ENCODE results near the gene IQGAP3. TPM values are rescaled to one million over a fixed set of nuclear protein-coding genes. Genes with fewer than 3 reads are reported as not detected.
A peak's percentile ranks its signal among the peaks of the same experiment; 100 is the strongest.
"Not testable (repeated sequence)": the region's sequence is repeated elsewhere in the genome, so short reads cannot be mapped to it uniquely, and the experiment has no call there.

IQGAP3 gene
- total RNA-seq, 1 experiment from 2014 or later = 40.5 TPM

DNA sequence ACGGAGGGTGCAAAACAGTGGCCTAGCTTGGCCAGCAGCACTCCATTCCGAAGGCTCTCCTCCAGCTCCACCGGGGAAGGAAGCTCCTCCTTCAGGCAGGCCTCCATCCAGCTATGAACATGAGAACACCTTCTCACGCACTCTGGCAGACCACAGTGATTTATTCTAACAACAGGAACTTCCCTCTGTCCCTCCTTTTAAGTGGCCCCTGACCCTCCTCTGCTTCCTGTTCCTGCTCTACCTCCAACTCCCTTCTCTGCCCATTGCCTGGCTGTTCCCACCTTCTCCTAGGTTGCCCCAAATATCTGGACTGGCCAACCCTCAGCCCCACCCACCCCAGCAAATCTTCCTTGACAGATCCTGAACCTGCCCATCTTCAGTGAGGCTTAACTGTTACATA, 5.9 kb downstream of the IQGAP3 start:
- no peak for DNase-seq (ENCODE audit: low read depth)

DNA sequence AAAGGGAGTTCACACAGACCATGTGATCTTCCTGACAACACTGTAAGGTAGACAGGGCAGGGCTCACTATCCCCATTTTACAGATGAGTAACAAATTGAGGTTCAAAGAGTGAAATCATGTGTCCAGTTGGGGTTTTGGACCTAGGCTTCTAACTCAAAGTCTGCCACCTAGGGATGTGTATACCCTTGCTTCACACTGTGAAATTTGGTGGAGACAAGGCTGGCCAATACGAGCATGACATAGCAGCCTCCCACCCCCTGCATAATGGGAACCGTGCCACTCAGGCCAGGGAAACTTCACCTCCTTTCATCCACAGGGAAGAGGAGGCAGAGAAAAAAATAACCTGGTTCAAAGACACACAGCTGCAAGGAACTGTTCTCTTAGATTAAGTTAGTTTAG, 6.8 kb downstream of the IQGAP3 start:
- DNase-seq (ENCODE audit: low read depth) = no peak

DNA sequence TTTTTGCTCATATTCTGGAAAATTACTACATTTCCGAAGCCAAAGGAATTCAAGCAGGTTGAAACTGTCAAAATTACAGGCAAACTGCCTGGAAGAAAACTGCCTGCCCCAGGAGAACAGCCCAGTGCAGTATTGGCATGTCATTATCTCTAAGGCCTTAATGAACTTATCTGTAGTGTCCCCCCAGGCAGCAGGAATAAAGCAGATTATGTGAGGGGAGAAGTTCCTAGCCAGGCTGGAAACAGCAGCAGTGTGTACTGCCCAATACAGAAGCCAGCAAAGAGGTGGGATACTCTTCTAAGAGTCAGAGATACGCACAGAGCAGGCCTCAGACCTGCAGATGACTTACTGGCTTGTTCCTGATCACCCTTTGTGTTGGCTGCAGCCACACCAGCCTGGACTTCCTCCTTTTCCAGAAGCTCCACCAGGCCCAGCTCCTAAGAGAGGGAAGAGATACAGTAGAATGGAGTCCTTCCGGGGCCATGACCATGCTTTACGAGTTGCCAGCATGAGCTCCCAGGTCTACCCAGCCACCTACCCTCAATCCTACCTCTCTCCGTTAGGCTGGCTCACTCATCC, 11.7 kb downstream of the IQGAP3 start:
- no peak for DNase-seq (ENCODE audit: low read depth)

DNA sequence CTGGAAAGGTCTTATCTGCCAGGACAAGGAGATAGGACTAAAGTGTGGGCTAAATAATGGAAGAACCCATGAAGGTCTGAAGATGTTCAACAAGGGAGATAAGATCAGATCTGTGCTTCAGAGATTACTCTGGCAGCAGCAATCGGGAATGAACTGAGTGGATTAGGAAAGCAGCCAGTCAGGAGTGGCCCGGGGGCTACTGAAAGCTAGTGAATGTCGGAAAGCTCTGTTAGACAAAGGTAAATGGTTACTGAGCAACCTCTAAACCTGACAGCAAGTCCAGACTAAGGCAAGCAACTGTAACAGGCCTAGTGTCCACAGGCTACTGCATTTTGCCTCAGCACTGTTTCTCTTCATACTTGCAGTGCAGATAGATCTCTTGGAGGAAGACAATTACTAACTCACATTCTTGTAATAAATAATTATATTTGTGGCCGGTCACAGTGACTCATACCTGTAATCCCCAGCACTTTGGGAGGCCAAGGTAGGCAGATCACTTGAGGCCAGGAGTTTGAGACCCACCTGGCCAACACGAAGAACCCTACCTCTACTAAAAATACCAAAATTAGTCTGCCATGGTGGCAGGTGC, 12.5 kb downstream of the IQGAP3 start:
- peak; percentile 26 for DNase-seq (ENCODE audit: low read depth)

DNA sequence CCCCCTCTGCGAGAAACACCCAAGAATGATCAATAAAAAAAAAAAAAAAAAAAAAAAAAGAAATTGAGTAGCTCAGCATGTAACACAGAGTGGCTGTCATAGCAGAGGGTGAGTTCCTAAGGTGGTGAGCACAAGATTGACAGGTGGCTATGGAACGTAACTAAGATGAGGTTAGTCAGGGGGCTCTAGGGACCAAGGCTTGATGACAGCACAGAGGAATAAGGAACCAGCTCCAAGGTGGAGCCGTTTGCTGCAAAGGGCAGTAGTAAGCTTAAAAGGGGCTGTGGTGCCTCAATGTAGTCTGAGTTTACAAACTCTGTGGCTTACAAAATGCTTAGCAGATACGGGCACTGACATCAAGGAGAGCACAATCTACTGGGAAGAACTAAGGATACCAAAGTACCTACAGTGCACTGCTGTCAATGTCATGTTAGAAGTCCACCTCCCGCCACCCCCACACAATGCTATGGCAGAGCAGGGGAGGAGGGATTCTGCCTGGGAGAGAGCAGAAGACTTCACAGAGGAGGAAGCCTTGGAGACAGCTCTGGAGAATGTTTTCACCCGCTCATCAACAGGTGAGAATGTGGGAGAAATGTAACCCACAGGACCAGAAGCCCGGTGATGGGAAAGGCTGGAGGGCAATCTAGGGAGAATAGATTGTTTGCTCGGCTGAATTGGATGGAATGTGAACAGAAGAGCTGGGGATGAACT, 13.1 kb downstream of the IQGAP3 start:
- no peak for DNase-seq (ENCODE audit: low read depth)

DNA sequence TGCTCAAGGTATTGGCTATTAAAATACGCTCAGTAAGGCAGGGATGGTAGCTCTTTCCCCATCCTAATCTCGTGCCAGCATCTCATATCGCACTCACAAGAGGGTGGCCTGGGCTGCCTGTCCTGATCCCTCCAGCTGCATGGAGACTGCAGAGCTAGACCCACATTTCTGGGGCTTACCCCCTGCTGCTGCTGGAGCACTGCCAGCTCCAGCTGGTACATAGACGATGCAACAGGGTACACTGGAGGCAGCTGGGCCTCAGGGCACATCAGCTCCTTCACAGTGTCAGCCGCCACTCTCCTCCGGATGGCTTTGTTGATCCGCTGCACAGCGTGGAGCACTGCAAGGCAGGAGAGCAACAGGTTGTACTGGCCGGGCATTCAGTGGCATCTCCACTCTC, 16.0 kb downstream of the IQGAP3 start:
- DNase-seq (ENCODE audit: low read depth) = no peak

DNA sequence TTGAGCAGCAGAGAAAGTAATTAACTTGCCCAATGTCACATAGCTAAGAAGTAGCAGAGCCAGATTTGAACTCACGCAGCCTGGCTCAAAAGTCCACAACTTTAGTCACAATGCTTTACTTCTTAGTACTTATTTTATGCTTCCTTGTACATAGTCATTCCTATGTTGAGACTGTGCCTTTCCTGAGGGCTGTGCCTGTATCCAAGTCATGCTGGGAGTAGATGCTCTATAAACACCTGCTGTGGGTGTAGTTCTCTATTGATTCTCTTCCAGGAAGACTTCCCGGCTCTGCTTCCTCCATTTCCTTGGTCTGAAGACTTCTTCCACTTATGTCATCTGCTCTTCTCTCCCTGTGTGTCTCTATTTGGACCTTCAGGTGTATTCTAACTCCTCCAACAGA, 16.6 kb downstream of the IQGAP3 start:
- DNase-seq (ENCODE audit: low read depth) = no peak

DNA sequence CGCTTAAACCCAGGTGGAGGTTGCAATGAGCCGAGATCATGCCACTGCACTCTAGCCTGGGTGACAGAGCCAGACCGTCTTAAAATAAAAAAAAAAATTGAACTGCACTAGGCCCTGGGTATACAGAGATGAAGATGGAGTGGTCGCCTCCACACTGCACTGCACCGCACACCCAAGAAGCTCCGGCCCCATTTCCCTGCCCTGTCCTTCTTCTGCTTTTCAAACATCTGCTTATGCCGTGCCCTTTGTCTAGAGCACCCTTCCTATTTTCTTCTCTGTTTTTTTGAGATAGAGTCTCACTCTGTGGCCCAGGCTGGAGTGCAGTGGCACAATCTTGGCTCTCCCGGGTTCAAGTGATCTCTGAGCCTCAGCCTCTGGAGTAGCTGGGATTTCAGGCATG, 17.4 kb downstream of the IQGAP3 start:
- DNase-seq (ENCODE audit: low read depth) = no peak

DNA sequence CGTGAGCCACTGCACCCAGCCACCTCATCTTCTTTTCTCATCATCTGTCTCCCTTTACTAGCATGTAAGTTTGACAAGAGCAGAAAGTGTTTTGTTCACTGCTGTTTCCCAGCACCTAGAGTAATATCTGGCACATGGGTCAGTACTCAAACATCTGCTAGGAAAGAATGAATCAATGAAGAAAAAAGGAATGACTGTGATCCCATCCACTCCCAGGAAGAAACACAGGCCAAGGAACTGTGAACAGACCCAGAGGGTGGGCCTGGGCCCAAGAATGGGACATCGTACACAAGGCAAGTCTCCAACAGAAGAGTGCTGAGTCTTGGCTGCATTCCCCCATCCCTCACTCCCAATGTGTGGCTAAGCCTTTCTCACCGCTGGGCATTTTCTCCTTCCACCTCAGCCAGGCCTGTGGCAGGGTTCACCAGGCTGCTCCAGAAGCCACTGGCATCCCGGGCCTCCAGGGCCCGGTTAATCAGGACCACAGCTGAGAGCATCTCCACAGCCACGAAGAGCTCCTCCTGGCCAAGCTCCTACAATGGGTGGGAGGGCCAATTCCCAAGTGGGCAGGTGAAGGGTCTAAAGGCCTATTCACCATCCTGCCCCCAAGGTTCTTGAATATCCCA, 18.4 kb downstream of the IQGAP3 start:
- DNase-seq (ENCODE audit: low read depth) = no peak

DNA sequence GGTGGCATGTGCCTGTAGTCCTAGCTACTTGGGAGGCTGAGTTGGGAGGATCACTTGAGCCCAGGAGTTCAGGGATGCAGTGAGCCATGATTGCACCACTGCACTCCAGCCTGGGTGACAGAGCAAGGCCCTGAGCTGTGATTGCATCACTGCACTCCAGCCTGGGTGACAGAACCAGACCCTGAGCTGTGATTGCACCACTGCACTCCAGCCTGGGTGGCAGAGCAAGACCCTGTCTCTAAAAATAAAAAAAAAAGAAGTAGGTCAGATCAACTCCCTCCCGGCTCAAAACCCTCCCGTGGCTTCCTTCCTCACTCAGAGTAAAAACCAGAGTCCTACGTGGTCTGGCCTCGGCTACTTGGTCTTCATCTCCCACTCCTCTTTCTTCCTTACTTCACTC, 19.4 kb downstream of the IQGAP3 start:
- DNase-seq (ENCODE audit: low read depth) = not testable (repeated sequence)

DNA sequence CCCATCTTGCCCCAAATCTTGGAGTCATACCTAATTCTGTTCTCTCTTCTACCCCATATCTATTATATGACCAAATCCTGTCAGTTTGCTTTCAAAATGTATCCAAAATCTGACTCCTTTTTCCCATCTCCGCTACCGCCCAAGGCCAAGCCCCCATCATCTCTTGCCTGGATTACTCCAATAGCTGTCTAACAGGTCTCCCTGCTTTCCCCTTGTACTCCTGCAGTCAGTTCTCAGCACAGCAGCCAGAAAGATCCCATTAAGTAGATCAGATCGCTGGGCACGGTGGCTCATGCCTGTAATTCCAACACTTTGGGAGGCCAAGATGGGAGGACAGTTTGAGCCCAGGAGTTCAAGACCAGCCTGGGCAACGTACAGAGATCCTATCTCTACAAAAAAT, 19.8 kb downstream of the IQGAP3 start:
- DNase-seq (ENCODE audit: low read depth) = no peak

DNA sequence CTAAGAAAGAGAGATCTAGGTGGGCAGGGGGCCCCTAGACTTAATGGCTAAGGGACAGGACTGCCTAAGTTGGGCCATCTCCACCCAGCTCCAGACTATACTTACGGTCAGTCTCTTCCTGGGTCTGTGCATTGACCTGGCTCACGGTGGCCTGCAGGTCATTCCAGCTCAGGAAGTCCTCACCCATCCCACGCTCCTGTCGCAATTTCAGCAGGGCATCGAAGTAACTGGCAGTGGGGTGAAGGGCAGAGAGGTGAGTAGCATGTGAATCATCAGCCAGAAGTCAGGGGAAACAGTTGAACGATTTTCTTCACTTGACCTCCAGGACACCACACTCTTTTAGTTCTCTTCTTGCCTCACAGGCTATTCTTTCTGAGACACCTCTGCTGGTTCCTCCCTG, 20.5 kb downstream of the IQGAP3 start:
- peak; percentile 81 for DNase-seq (ENCODE audit: low read depth)

DNA sequence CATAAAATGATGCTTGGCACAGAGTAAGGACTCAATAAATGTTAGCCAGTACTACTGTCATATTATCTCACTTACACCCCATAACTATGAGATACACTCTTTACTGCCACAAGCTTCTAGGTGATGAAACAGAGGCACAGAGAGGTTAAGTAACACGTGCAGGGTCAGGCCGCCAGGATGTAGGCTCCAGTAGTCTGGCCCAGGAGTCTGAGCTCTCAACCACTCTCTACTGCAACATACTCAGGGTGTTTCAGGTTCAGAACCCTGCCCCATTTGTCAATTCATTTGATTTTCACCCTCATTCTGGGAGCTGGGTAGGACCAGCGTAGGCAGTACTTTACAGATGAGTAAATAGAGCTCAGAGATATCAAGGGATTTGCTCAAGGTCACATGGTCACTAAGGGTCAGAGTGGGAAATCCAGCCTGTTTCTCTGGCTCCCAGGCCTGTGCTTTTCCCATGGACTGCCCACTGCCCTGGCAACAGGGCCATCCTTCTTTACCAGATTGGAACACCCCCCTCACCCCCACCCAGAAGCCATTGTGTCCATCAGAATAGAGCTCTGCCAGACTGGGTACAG, 21.2 kb downstream of the IQGAP3 start:
- DNase-seq (ENCODE audit: low read depth) = no peak

DNA sequence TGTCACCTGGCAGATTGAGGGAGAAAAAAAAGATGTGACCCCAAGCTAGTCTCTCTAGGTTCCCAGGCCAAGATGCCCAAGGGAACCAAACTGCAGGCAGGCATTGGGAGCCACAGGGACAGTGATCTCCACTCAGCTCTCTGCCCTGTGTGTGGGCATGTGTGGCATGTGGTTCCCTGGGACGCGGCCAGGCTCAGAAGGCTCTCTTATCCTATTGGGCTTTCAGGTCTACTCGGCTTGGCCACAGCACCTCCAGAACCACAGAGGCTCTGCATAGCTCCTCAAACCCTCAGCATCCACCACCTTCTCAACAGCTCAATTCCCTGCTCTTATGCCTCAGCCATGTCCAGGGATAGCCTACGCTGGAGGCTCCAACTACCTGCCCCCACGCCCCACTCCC, 22.0 kb downstream of the IQGAP3 start:
- DNase-seq (ENCODE audit: low read depth) = no peak

DNA sequence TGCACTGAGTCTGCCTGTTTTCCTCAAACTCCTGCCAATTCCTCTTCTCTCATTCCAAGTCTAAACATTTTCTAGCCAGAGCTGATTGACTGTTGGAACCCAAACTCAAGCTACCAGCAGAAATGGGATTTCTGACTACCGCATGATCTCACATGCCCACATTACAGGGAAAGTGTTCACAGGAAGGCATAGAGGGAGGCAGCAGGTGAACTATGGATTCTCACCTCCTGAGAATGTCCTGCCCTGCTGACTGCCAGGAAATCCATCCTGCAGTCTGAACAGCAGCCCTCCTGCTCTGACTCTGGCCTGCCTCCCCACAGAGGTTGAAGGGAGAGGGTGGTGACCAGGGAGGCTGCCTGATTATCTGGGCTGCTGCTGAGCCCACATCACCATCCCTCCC, 22.5 kb downstream of the IQGAP3 start:
- no peak for DNase-seq (ENCODE audit: low read depth)

DNA sequence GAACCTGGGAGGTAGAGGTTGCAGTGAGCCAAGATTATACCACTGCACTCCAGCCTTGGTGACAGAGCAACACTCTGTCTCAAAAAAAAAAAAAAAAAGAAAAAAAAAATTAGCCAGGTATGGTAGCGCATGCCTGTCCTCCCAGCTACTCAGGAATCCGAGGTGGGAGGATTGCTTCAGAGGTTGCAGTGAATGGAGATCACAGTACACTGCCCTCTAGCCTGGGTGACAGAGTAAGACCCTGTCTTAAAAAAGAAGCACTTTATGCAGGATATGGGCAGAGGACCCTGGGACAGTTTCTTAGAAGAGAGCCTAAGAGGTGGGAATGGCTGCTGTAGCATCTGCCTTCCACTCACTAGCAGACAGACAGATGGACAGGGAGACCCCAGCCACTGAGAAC, 23.0 kb downstream of the IQGAP3 start:
- DNase-seq (ENCODE audit: low read depth) = no peak

DNA sequence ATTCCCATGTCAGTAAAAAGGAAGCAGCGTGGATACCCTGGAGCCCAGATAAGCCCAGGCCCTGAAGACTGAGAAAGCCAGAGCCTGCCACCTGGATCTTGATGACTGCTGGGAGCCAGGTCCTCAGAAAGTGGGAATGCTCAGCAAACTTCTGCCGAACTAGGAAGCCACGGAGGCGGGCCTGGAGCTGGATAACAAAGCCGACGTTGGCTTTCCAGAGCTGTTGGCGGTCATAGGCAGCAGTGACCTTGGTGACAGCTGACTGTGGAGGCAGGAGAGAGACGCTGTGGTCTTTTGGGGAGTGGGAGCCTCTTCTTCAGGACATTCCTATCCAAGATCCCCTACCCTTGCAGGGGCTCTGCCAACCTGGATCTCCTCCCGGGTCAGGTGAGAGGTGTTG, 24.4 kb downstream of the IQGAP3 start:
- no peak for DNase-seq (ENCODE audit: low read depth)

DNA sequence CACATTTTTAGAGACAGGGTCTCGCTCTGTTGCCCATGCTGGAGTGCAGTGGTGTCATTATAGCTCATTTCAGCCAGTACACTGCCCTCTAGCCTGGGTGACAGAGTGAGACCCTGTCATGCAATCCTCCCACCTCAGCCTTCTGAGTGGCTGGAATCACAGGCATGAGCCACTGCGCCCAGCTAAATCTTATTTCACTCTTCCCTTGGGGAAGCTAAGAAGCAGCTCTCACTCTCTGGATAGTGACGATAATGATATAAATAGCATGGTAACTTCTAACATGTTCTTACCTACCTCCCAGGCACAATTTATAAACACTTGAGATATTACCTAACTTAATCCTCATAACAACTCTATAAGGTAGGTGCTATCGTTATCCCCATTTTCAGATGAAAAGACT, 24.9 kb downstream of the IQGAP3 start:
- no peak for DNase-seq (ENCODE audit: low read depth)

DNA sequence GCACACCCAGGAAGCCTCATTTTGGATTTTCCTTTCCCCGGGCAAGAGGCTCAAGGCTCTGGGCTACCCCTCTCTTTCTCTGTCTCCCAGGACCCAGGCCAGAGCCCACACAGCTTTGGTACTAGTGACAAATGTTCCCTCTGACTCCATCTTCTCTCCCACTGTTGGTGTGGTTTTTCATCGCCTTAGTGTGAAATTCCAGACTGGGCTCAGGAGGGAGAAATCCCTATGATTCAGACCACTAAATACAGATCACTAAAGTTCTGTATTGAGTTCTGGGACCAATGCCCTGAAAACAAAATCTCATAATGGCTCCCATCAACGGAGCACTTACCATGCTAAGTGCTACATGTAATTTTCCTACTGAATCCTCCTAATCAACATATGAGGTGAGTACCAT, 26.1 kb downstream of the IQGAP3 start:
- DNase-seq (ENCODE audit: low read depth) = no peak

DNA sequence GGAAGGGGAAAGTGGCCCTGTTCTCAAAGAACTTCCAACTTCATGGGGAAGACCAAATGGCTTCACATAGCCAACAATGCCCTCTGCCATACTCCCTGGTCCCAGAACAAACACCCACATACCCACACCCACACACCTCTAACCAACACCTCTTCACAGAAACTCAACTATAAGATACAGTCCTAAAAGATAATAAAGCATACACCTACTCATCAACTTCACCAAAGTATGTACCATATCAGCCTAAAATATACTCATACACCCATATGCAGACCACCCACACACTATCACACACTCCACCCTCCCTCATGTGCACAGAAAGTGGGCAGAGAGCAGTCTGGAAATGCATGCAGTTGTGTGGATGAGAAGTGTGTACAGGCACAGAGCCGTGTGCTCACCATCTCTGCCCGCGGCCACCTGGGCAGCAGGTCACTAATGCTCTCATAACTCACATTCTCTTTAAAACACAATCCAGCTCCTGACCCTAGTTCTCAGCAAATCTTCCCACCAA, 27.7 kb downstream of the IQGAP3 start:
- DNase-seq (ENCODE audit: low read depth) = no peak

DNA sequence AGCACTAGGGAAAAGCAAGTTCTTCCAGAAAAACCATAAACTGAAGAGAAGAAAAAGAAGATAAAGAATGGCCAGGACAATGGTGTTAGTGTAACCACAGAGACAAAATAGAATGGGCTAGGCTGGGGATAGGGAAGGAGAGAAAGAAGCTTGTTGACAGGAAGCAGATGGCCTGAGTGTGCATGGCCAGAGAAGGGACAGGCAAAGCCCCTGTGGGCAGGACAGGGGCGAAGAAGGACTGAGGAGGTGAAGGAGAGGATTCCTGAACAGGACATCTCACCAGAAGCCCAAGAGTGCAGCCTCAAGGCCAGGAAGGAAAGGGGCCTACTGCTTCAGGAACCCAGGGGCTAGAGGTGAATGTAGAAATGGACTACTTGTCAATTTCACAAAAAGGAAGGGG, 29.3 kb downstream of the IQGAP3 start:
- no peak for DNase-seq (ENCODE audit: low read depth)

DNA sequence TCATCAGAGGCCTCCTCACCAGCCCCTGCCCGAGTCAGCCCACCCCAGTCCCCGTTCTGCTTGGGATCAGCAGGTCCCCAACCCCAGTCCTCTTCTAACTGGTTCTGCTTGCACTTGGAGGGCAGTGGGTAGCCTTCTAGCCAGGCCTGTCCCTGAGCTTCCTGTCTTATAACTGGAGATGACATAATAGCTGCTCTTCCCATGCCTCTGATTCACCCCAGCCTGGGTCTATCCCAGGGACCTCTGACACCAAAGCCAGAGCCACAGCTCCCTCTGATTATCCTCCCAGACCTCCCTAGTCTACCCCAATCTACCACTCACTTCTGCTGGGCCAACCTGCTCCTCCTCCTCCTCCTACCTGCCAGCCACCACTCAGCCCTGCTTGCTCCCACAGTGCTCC, 31.4 kb downstream of the IQGAP3 start:
- DNase-seq (ENCODE audit: low read depth) = no peak
